HEK293 (cell line): ENCODE data around the gene RNF40.

Experiments used
- CTCF ChIA-PET: fragments of 350-600 bp; formaldehyde crosslinking; extraction: SDS; loops from one replicate; lab custom pipeline; 2021; ENCODE audit warnings: antibody characterized with exemption; lab: Yijun Ruan, JAX
- POLR2A ChIA-PET: fragments of 300-600 bp; formaldehyde crosslinking; extraction: SDS; loops from one replicate; lab custom pipeline; 2020; ENCODE audit warnings: antibody characterized with exemption, inconsistent platforms; lab: Yijun Ruan, JAX
- H3K27ac ChIP-seq: fragments of 200-500 bp; sonication (Bioruptor generic); 2 replicates; pipeline ENCODE4 v1.5.1; 2014; ENCODE audit warnings: low read depth, low read length, control low read depth, inconsistent platforms; ENCODE audit errors: extremely low read depth
- H3K36me3 ChIP-seq, 2 experiments: fragments of 200-500 bp in 1 of 2; sonication (Bioruptor generic) in 1 of 2; 1 replicate in 1 of 2; 2 replicates in 1 of 2; pipeline ENCODE4 v1.5.1; 2014 to 2017; ENCODE audit warnings: inconsistent platforms in 2 of 2, low read length in 2 of 2; ENCODE audit not compliant: control insufficient read depth in 2 of 2, insufficient read depth in 1 of 2
- H3K4me1 ChIP-seq: fragments of 200-500 bp; sonication (Bioruptor generic); 2 replicates; pipeline ENCODE4 v1.5.1; 2014; ENCODE audit warnings: mild to moderate bottlenecking, low read length, inconsistent platforms; ENCODE audit not compliant: control insufficient read depth, insufficient read depth
- H3K4me3 ChIP-seq: 2 replicates; pipeline ENCODE4 v1.5.1; 2011; ENCODE audit warnings: low read depth, mild to moderate bottlenecking, control low read depth, low read length, moderate library complexity
- H3K9me3 ChIP-seq: fragments of 200-500 bp; sonication (Bioruptor generic); 2 replicates; pipeline ENCODE4 v1.5.1; 2014; ENCODE audit warnings: low read depth, low read length, inconsistent platforms; ENCODE audit not compliant: control insufficient read depth, insufficient read depth
- GFI1B ChIP-seq: fragments of 450-650 bp; formaldehyde crosslinking; IDR thresholded peaks from 2 replicates; pipeline ENCODE4 v1.5.1; 2016; ENCODE audit warnings: missing biosample characterization, missing genetic modification characterization
- KLF9 ChIP-seq: fragments of 450-650 bp; formaldehyde crosslinking; IDR thresholded peaks from 2 replicates; pipeline ENCODE4 v1.5.1; 2016; ENCODE audit warnings: missing biosample characterization, missing genetic modification characterization, low read depth
- OVOL3 ChIP-seq: fragments of 450-650 bp; formaldehyde crosslinking; IDR thresholded peaks from 2 replicates; pipeline ENCODE4 v1.5.1; 2016; ENCODE audit warnings: missing biosample characterization, missing genetic modification characterization
- SCRT1 ChIP-seq: fragments of 450-650 bp; formaldehyde crosslinking; IDR thresholded peaks from 2 replicates; pipeline ENCODE4 v1.5.1; 2016; ENCODE audit warnings: missing biosample characterization, missing genetic modification characterization, borderline replicate concordance
- ZNF121 ChIP-seq: fragments of 450-650 bp; formaldehyde crosslinking; IDR thresholded peaks from 2 replicates; pipeline ENCODE4 v1.5.1; 2016; ENCODE audit warnings: missing biosample characterization, missing genetic modification characterization
- ZNF24 ChIP-seq: fragments of 450-650 bp; formaldehyde crosslinking; IDR thresholded peaks from 2 replicates; pipeline ENCODE4 v1.5.1; 2016; ENCODE audit warnings: missing biosample characterization, missing genetic modification characterization
- ZNF324 ChIP-seq: fragments of 450-650 bp; formaldehyde crosslinking; IDR thresholded peaks from 2 replicates; pipeline ENCODE4 v1.5.1; 2016; ENCODE audit warnings: missing biosample characterization, missing genetic modification characterization
- ZNF354C ChIP-seq: fragments of 450-650 bp; formaldehyde crosslinking; IDR thresholded peaks from 2 replicates; pipeline ENCODE4 v1.5.1; 2016; ENCODE audit warnings: missing biosample characterization, missing genetic modification characterization, low read depth, borderline replicate concordance
- ZNF544 ChIP-seq: fragments of 450-650 bp; formaldehyde crosslinking; IDR thresholded peaks from 2 replicates; pipeline ENCODE4 v1.5.0; 2017; ENCODE audit warnings: missing biosample characterization, missing genetic modification characterization
- ZNF558 ChIP-seq: fragments of 450-650 bp; formaldehyde crosslinking; IDR thresholded peaks from 2 replicates; pipeline ENCODE4 v1.5.1; 2016; ENCODE audit warnings: missing biosample characterization, missing genetic modification characterization
- ZNF600 ChIP-seq: fragments of 450-650 bp; formaldehyde crosslinking; IDR thresholded peaks from 2 replicates; pipeline ENCODE4 v1.5.1; 2016; ENCODE audit warnings: missing biosample characterization, missing genetic modification characterization
- ZNF623 ChIP-seq: fragments of 450-650 bp; formaldehyde crosslinking; IDR thresholded peaks from 2 replicates; pipeline ENCODE4 v1.5.1; 2016; ENCODE audit warnings: missing biosample characterization, missing genetic modification characterization
- ZXDB ChIP-seq: fragments of 450-650 bp; formaldehyde crosslinking; IDR thresholded peaks from 2 replicates; pipeline ENCODE4 v1.5.1; 2016; ENCODE audit warnings: missing biosample characterization, missing genetic modification characterization
- TF ChIP-seq, protein P1 (sequence below): fragments of 450-650 bp; formaldehyde crosslinking; IDR thresholded peaks from 2 replicates; pipeline ENCODE4 v1.5.1; 2016; ENCODE audit warnings: missing biosample characterization, missing genetic modification characterization
- TF ChIP-seq, protein P2 (sequence below): fragments of 450-650 bp; formaldehyde crosslinking; IDR thresholded peaks from 2 replicates; pipeline ENCODE4 v1.5.1; 2016; ENCODE audit warnings: missing biosample characterization, missing genetic modification characterization
- TF ChIP-seq, protein P3 (sequence below): fragments of 450-650 bp; formaldehyde crosslinking; IDR thresholded peaks from 2 replicates; pipeline ENCODE4 v1.5.1; 2016; ENCODE audit warnings: missing biosample characterization, missing genetic modification characterization
- TF ChIP-seq, protein P4 (sequence below): fragments of 450-650 bp; formaldehyde crosslinking; IDR thresholded peaks from 2 replicates; pipeline ENCODE4 v1.5.1; 2016; ENCODE audit warnings: missing biosample characterization, missing genetic modification characterization

Gene RNF40

DNA sequence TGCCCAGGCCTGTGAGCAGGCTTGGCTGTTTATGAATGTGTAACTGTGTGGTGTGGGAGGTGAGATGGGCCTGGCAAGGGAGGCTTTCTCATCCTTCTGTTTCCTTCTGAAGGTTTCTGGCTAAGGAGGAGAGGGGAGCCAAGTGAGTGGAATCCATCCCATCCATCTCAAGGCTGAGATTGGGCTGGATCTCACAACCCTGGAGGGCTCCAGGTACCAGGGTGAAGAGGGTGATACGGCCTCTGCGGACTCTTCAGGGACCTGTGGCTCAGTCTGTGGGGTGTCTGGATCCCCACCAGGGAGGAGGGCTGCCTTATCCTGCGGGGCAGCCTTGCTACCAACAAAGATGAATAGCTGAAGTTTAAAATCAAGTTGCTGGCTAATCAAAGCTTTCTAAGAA, 17.9 kb downstream of the RNF40 start:
- POLR2A ChIA-PET = interaction anchor here (0.5 to 1.8 kb wide), 6 partner anchors 11 to 47 kb away, joined by 3 to 5 read pairs (median 3); partner anchors contain the start of gene PHKG2
- H3K4me3 ChIP-seq = no peak overlapping the region
- H3K27ac ChIP-seq = no peak overlapping the region
- peaks cover 0 to 61% of the 10 kb centered on the region in 2 experiments; a peak in 1 of 3 replicates for H3K36me3 ChIP-seq
- CTCF ChIA-PET = interaction anchor here (1.0 kb wide), 1 partner anchor 34 kb away, joined by 3 read pairs; no protein-coding TSS in a partner anchor
- H3K4me1 ChIP-seq = peaks cover under 1% of the 10 kb centered on the region
- TF ChIP-seq ZNF600 (tag by site-specific recombination) = peak; percentile 88
- TF ChIP-seq, protein P1, sequence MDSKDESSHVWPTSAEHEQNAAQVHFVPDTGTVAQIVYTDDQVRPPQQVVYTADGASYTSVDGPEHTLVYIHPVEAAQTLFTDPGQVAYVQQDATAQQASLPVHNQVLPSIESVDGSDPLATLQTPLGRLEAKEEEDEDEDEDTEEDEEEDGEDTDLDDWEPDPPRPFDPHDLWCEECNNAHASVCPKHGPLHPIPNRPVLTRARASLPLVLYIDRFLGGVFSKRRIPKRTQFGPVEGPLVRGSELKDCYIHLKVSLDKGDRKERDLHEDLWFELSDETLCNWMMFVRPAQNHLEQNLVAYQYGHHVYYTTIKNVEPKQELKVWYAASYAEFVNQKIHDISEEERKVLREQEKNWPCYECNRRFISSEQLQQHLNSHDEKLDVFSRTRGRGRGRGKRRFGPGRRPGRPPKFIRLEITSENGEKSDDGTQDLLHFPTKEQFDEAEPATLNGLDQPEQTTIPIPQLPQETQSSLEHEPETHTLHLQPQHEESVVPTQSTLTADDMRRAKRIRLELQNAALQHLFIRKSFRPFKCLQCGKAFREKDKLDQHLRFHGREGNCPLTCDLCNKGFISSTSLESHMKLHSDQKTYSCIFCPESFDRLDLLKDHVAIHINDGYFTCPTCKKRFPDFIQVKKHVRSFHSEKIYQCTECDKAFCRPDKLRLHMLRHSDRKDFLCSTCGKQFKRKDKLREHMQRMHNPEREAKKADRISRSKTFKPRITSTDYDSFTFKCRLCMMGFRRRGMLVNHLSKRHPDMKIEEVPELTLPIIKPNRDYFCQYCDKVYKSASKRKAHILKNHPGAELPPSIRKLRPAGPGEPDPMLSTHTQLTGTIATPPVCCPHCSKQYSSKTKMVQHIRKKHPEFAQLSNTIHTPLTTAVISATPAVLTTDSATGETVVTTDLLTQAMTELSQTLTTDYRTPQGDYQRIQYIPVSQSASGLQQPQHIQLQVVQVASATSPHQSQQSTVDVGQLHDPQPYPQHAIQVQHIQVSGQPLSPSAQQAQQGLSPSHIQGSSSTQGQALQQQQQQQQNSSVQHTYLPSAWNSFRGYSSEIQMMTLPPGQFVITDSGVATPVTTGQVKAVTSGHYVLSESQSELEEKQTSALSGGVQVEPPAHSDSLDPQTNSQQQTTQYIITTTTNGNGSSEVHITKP (tag by site-specific recombination) = no peak
- TF ChIP-seq, protein P2, sequence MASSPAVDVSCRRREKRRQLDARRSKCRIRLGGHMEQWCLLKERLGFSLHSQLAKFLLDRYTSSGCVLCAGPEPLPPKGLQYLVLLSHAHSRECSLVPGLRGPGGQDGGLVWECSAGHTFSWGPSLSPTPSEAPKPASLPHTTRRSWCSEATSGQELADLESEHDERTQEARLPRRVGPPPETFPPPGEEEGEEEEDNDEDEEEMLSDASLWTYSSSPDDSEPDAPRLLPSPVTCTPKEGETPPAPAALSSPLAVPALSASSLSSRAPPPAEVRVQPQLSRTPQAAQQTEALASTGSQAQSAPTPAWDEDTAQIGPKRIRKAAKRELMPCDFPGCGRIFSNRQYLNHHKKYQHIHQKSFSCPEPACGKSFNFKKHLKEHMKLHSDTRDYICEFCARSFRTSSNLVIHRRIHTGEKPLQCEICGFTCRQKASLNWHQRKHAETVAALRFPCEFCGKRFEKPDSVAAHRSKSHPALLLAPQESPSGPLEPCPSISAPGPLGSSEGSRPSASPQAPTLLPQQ = peak; percentile 1; the same call in 1 of the 2 replicates
- no peaks in the 10 kb centered on the region for H3K9me3 ChIP-seq

DNA sequence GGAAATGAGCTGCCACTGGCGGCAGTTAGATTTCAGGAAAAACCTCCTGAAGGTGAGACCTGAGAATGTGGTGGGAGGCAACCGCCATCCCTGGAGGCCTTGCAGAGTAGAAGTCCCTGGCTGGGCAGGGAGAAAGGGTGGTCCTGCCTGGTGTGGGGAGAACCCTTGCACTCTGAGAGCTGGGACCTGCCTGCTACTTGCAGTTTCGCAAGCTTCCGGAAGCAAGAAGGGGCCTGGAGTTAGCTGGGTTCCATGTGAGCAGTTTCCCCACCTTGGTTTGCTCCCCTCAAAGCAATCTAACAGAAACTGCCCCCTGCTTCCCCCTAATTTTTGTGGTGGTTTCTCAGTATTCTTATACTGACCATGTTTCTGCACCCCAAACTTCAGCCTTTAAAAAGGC, 18.4 kb downstream of the RNF40 start:
- Histone ChIP-seq H3K4me1 (peaks cover 3% of the 10 kb centered on the region), H3K27ac (no peak overlapping the region), H3K9me3 (no peaks in the 10 kb centered on the region), H3K36me3 (peaks cover 0 to 66% of the 10 kb centered on the region in 2 experiments; a peak in 1 of 3 replicates), H3K4me3 (no peak overlapping the region)
- ChIA-PET POLR2A (interaction anchor here (0.5 to 1.8 kb wide), 6 partner anchors 11 to 48 kb away, joined by 3 to 5 read pairs (median 3); partner anchors contain the start of gene PHKG2), CTCF (interaction anchor here (1.0 kb wide), 1 partner anchor 33 kb away, joined by 3 read pairs; no protein-coding TSS in a partner anchor)
- TF ChIP-seq ZXDB (tag by site-specific recombination) (no peak), ZNF544 (no peak), OVOL3 (tag by site-specific recombination) (no peak), ZNF354C (tag by site-specific recombination) (no peak), ZNF121 (tag by site-specific recombination) (no peak)
- TF ChIP-seq, protein P3, sequence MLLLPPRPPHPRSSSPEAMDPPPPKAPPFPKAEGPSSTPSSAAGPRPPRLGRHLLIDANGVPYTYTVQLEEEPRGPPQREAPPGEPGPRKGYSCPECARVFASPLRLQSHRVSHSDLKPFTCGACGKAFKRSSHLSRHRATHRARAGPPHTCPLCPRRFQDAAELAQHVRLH (tag by site-specific recombination) = no peak

DNA sequence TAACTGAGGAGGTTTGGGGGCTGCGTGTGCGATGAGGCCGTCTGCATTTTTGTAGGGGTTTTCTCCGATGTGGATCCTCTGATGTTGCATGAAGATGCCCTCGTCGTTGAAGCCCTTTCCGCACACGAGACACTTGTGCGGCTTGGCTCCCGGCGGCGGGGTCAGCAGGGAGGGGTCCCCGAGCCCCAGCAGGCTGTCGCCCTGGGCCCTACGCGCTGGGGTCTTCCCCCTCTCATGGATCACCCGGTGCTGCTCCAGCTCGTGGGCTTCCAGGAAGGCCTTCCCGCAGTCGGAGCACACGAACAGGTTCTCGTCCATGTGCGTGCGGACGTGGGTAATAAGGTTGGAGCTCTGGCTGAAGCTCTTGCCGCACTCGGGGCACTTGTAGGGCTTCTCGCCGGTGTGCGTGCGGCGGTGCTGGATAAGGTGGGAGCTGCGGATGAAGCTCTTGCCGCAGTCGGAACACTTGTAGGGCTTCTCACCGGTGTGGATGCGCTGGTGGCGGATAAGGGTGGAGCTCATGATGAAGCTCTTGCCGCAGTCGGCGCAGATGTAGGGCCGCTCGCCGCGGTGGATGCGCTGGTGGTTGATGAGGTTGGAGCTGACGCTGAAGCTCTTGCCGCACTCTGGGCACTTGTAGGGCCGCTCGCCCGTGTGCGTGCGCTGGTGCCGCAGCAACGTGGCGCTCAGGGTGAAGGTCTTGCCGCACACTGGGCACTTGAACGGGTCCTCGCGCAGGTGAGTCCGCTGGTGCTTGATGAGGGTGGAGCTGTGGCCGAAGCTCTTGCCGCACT, 20.6 kb downstream of the RNF40 start:
- H3K27ac ChIP-seq = no peak overlapping the region
- H3K4me3 ChIP-seq = no peak overlapping the region
- POLR2A ChIA-PET = interaction anchor here (0.5 to 2.4 kb wide), 6 partner anchors 8 to 224 kb away, joined by 3 to 8 read pairs (median 4); partner anchors contain the start of gene ZNF764
- H3K4me1 ChIP-seq = peaks cover 3% of the 10 kb centered on the region
- TF ChIP-seq ZNF558 = no peak
- TF ChIP-seq SCRT1 = no peak
- TF ChIP-seq KLF9 = no peak
- TF ChIP-seq, protein P4, sequence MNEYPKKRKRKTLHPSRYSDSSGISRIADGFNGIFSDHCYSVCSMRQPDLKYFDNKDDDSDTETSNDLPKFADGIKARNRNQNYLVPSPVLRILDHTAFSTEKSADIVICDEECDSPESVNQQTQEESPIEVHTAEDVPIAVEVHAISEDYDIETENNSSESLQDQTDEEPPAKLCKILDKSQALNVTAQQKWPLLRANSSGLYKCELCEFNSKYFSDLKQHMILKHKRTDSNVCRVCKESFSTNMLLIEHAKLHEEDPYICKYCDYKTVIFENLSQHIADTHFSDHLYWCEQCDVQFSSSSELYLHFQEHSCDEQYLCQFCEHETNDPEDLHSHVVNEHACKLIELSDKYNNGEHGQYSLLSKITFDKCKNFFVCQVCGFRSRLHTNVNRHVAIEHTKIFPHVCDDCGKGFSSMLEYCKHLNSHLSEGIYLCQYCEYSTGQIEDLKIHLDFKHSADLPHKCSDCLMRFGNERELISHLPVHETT = no peak
- no peak for TF ChIP-seq ZNF24 (tag by site-specific recombination)
- TF ChIP-seq GFI1B (tag by site-specific recombination) = no peak
- TF ChIP-seq ZNF324 (tag by site-specific recombination) = no peak
- TF ChIP-seq ZNF623 (tag by site-specific recombination) = no peak
- CTCF ChIA-PET = interaction anchor here (0.8 to 2.1 kb wide), 5 partner anchors 20 to 1086 kb away, joined by 3 to 7 read pairs (median 4); partner anchors contain the start of gene TBX6
- peaks cover 0 to 64% of the 10 kb centered on the region in 2 experiments; a peak in 1 of 3 replicates for H3K36me3 ChIP-seq
- H3K9me3 ChIP-seq = no peaks in the 10 kb centered on the region
